ENCODE results near the gene GINS1.

GINS1 gene

DNA sequence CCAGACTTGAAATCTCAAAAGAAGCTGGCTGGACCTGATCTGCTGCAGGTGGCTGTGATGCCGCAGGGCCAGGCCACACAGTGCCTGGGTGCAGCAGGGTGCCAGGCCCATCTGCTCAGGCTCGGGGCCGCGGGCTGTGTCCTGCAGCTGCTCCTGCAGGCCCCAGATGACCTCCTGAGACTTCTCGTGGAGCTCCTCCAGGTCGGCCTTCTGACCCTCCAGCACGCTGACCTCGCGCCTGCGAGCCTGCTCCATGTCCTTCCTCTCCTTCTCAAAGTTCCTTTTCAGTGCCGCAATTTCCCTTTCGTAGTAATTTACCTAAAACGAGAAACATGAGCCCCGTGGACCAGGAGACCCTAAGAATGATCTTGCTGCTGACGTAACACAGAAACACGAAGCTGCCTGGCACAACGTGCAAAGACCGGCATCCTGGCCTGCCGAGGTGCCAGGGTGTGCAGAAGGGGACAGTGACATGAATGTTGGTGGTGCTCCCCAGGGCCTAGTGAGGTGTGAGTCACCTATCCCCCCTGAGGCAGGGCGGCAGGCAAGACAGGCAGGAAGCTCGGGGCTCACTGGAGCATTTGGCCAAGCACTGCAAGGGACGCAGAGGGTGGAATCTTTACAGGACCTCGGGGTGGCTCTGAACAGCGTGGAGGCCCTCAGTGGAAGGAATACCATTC, 71.6 kb downstream of the GINS1 start:
- Histone ChIP-seq H3K27ac (ENCODE audit: low read length) (peak overlapping the region; percentile 5; the same call in 1 of the 2 replicates), H3K4me3 (ENCODE audit: low read depth in 1 of 2, low read length in 2 of 2) (no peak overlapping the region), H3K79me2 (ENCODE audit: insufficient read depth, low read length) (no peaks in the 10 kb centered on the region), H2AFZ (ENCODE audit: low read depth, low read length) (no peak overlapping the region), H3K9ac (ENCODE audit: low read depth, low read length) (no peak overlapping the region), H4K20me1 (ENCODE audit: insufficient read depth, low read length) (no peaks in the 10 kb centered on the region), H3K4me2 (ENCODE audit: insufficient read depth, low read length) (no peak overlapping the region), H3K9me3 (ENCODE audit: insufficient read depth, low read length, severe bottlenecking) (no peaks in the 10 kb centered on the region), H3K36me3 (ENCODE audit: insufficient read depth, low read length) (peaks cover 63% of the 10 kb centered on the region), H3K4me1 (ENCODE audit: insufficient read depth, low read length) (peaks cover 17% of the 10 kb centered on the region), H3K27me3 (ENCODE audit: insufficient read depth, low read length, poor library complexity) (no peaks in the 10 kb centered on the region)
- DNase-seq, result no peak
- TF ChIP-seq, protein P1, sequence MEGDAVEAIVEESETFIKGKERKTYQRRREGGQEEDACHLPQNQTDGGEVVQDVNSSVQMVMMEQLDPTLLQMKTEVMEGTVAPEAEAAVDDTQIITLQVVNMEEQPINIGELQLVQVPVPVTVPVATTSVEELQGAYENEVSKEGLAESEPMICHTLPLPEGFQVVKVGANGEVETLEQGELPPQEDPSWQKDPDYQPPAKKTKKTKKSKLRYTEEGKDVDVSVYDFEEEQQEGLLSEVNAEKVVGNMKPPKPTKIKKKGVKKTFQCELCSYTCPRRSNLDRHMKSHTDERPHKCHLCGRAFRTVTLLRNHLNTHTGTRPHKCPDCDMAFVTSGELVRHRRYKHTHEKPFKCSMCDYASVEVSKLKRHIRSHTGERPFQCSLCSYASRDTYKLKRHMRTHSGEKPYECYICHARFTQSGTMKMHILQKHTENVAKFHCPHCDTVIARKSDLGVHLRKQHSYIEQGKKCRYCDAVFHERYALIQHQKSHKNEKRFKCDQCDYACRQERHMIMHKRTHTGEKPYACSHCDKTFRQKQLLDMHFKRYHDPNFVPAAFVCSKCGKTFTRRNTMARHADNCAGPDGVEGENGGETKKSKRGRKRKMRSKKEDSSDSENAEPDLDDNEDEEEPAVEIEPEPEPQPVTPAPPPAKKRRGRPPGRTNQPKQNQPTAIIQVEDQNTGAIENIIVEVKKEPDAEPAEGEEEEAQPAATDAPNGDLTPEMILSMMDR (IDR thresholded peaks at IDR 0.05; ENCODE audit: borderline replicate concordance, extremely low read depth, low read length, poor library complexity, severe bottlenecking), result no peak
- no peak for TF ChIP-seq EZH2 (IDR thresholded peaks at IDR 0.05; ENCODE audit: borderline replicate concordance, low read depth, low read length, severe bottlenecking)
- no peak for ATAC-seq (ENCODE audit: insufficient read depth, low read depth)

DNA sequence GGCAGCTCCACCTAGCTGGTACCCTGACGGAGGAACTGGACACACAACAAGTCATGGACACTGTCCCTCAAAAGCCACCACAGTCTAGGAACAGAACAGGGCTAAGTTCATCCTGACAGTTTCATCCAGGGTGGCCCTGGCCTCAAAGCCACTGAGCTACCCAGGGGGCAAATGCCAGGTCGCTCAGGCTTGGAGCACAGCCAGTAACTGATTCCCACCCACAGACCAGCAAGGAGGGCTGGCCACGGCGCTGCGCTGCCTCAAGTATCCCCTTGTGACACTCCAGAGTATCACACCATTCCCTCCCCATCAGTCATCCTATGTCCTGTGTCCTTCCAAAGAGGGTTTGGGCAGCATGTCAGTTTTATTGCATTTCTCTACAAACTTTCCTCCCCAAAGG, 72.2 kb downstream of the GINS1 start:
- DNase-seq, result no peak
- H3K4me1 ChIP-seq (ENCODE audit: insufficient read depth, low read length), result peaks cover 23% of the 10 kb centered on the region
- H3K9ac ChIP-seq (ENCODE audit: low read depth, low read length), result no peak overlapping the region
- H3K9me3 ChIP-seq (ENCODE audit: insufficient read depth, low read length, severe bottlenecking), result no peaks in the 10 kb centered on the region
- no peaks in the 10 kb centered on the region for H4K20me1 ChIP-seq (ENCODE audit: insufficient read depth, low read length)
- no peak for ATAC-seq (ENCODE audit: insufficient read depth, low read depth)
- peak overlapping the region; percentile 12; the same call in 1 of the 2 replicates for H3K27ac ChIP-seq (ENCODE audit: low read length)
- no peak for TF ChIP-seq EZH2 (IDR thresholded peaks at IDR 0.05; ENCODE audit: borderline replicate concordance, low read depth, low read length, severe bottlenecking)
- TF ChIP-seq, protein P1 (IDR thresholded peaks at IDR 0.05; ENCODE audit: borderline replicate concordance, extremely low read depth, low read length, poor library complexity, severe bottlenecking), result no peak
- no peak overlapping the region for H2AFZ ChIP-seq (ENCODE audit: low read depth, low read length)
- H3K36me3 ChIP-seq (ENCODE audit: insufficient read depth, low read length), result peaks cover 60% of the 10 kb centered on the region
- no peak overlapping the region for H3K4me2 ChIP-seq (ENCODE audit: insufficient read depth, low read length)
- H3K79me2 ChIP-seq (ENCODE audit: insufficient read depth, low read length), result no peaks in the 10 kb centered on the region
- no peaks in the 10 kb centered on the region for H3K27me3 ChIP-seq (ENCODE audit: insufficient read depth, low read length, poor library complexity)
- H3K4me3 ChIP-seq (ENCODE audit: low read depth in 1 of 2, low read length in 2 of 2), result no peak overlapping the region

DNA sequence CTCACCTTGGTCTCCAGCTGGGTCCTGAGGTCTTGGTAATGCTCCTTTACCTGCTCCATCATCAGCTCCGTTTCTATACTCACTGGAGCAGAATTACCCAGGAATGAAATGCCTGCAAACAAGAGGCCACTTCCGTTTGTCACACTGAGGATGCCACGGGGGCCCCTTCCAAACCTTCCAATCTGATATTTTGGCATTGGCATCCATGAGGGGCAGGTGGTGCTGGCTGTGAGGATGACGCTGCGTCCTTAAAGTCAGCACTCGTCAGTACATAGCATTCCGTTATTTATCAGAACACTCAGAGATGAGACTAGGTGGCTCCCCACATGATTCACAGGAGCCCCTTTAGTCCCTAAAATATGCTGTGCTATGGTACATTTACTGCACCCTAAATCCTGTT, 72.7 kb downstream of the GINS1 start:
- H2AFZ ChIP-seq (ENCODE audit: low read depth, low read length), result no peak overlapping the region
- no peaks in the 10 kb centered on the region for H3K79me2 ChIP-seq (ENCODE audit: insufficient read depth, low read length)
- no peak overlapping the region for H3K9ac ChIP-seq (ENCODE audit: low read depth, low read length)
- H3K4me2 ChIP-seq (ENCODE audit: insufficient read depth, low read length), result no peak overlapping the region
- H3K9me3 ChIP-seq (ENCODE audit: insufficient read depth, low read length, severe bottlenecking), result no peaks in the 10 kb centered on the region
- H4K20me1 ChIP-seq (ENCODE audit: insufficient read depth, low read length), result no peaks in the 10 kb centered on the region
- DNase-seq (no peak), ATAC-seq (ENCODE audit: insufficient read depth, low read depth) (no peak)
- H3K4me3 ChIP-seq (ENCODE audit: low read depth in 1 of 2, low read length in 2 of 2), result no peak overlapping the region
- peaks cover 60% of the 10 kb centered on the region for H3K36me3 ChIP-seq (ENCODE audit: insufficient read depth, low read length)
- TF ChIP-seq EZH2 (IDR thresholded peaks at IDR 0.05; ENCODE audit: borderline replicate concordance, low read depth, low read length, severe bottlenecking), result no peak
- TF ChIP-seq, protein P1 (IDR thresholded peaks at IDR 0.05; ENCODE audit: borderline replicate concordance, extremely low read depth, low read length, poor library complexity, severe bottlenecking), result no peak
- no peaks in the 10 kb centered on the region for H3K27me3 ChIP-seq (ENCODE audit: insufficient read depth, low read length, poor library complexity)
- no peak overlapping the region for H3K27ac ChIP-seq (ENCODE audit: low read length)
- peaks cover 28% of the 10 kb centered on the region for H3K4me1 ChIP-seq (ENCODE audit: insufficient read depth, low read length)

Measured in DND-41 (cell line).